Measurements from ENCODE around the gene CRYGA. TPM values are rescaled to one million over a fixed set of nuclear protein-coding genes. Genes with fewer than 3 reads are reported as not detected.

CRYGA gene
- total RNA-seq, 1 experiment from 2014 or later, result not detected

- no peaks in the 10 kb centered on the region for H3K9me3 Mint-ChIP-seq
- H3K4me1 Mint-ChIP-seq, result no peaks in the 10 kb centered on the region
- H3K36me3 Mint-ChIP-seq, result no peaks in the 10 kb centered on the region
- DNase-seq (ENCODE audit: low spot score) (no peak), ATAC-seq (no peak)
- no peak overlapping the region for H3K27ac Mint-ChIP-seq
- no peaks in the 10 kb centered on the region for H3K27me3 Mint-ChIP-seq (ENCODE audit: low read depth)
- POLR2A ChIA-PET, result no interaction called here
- TF ChIP-seq ZNF232 (CRISPR knock-in tag; IDR thresholded peaks at IDR 0.05) (no peak), AR (CRISPR knock-in tag; IDR thresholded peaks at IDR 0.05) (no peak), OVOL2 (CRISPR knock-in tag; IDR thresholded peaks at IDR 0.05; ENCODE audit: borderline replicate concordance) (no peak), ATF3 (CRISPR knock-in tag; conservative IDR thresholded peaks at IDR 0.05) (no peak), E2F5 (CRISPR knock-in tag; IDR thresholded peaks at IDR 0.05) (no peak), STAT6 (CRISPR knock-in tag; conservative IDR thresholded peaks at IDR 0.05; ENCODE audit: low read depth) (no peak), ZBTB43 (CRISPR knock-in tag; IDR thresholded peaks at IDR 0.05) (no peak), ATF1 (CRISPR knock-in tag; IDR thresholded peaks at IDR 0.05) (no peak), GTF2I (CRISPR knock-in tag; conservative IDR thresholded peaks at IDR 0.05) (no peak), CTCF (IDR thresholded peaks at IDR 0.05) (no peak), ETV6 (CRISPR knock-in tag; IDR thresholded peaks at IDR 0.05) (no peak), IRF1 (CRISPR knock-in tag; IDR thresholded peaks at IDR 0.05) (no peak), JUN (CRISPR knock-in tag; IDR thresholded peaks at IDR 0.05) (no peak), MLX (CRISPR knock-in tag; IDR thresholded peaks at IDR 0.05) (no peak), SP1 (CRISPR knock-in tag; conservative IDR thresholded peaks at IDR 0.05) (no peak), ZNF317 (CRISPR knock-in tag; IDR thresholded peaks at IDR 0.05; ENCODE audit: borderline replicate concordance, low read depth) (no peak), PREB (CRISPR knock-in tag; IDR thresholded peaks at IDR 0.05; ENCODE audit: borderline replicate concordance) (no peak), ZMAT4 (CRISPR knock-in tag; IDR thresholded peaks at IDR 0.05) (no peak), ATF6 (CRISPR knock-in tag; IDR thresholded peaks at IDR 0.05) (no peak)
- H3K4me3 Mint-ChIP-seq, result no peak overlapping the region
- CTCF ChIA-PET, result interaction anchor here (2.0 kb wide), 1 partner anchor 32 kb away, joined by 10 read pairs; no protein-coding TSS in a partner anchor
These were observed 44.4 kb upstream of the CRYGA start for GRCh38 chr2:208207769-208208168.
